Smooth muscle cell of the brain vasculature (primary cell): ENCODE measurements around the gene SAE1.
"Not testable (repeated sequence)": the region's sequence is repeated elsewhere in the genome, so short reads cannot be mapped to it uniquely, and the experiment has no call there.

Source experiments
- DNase-seq: peaks from one replicate; pipeline ENCODE4 v3.0.0-alpha.2; 2012; ENCODE audit warnings: low read depth, low spot score

Gene SAE1

DNA sequence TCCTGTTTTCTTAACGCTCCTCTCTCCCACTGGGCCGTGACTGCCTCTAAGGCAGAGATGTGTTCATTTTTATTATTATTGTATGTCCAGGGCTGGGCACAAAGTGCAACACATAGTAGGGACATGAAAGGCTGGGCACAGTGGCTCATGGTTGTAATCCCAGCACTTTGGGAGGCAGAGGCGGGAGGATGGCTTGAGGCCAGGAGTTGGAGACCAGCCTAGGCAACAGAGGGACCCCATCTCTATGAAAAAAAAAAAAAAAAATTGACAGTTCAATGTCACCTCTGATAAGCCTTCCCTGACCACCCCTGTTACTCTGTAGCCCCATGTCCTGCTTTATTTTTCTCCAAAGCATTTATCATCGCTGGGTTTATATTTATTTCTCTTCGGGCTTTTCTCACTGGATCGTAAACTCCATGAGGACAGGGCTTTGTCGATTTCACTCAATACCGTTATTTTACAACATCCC, 481 bp upstream of the SAE1 start:
- no peak for DNase-seq

GRCh38 chr19:47132194-47132852, 1.7 kb downstream of the SAE1 start:
- DNase-seq: no peak

DNA sequence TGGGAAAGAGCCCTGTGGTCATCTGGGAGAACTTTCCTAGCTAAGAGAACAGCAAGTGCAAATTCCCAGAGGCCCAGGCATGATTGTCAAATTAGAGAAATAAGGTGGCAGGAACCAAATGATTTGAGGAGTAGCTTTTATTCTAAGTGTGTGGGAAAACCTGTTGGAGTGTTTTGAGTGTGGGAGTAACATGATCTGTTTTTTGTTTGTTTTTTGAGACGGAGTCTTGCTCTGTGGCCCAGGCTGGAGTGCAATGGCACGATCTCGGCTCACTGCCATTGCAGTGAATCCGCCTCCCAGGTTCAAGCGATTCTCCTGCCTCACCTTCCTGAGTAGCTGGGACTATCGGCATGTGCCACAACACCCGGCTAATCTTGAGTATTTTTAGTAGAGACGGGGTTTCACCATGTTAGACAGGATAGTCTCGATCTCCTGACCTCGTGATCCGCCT, 2.4 kb downstream of the SAE1 start:
- DNase-seq: no peak

DNA sequence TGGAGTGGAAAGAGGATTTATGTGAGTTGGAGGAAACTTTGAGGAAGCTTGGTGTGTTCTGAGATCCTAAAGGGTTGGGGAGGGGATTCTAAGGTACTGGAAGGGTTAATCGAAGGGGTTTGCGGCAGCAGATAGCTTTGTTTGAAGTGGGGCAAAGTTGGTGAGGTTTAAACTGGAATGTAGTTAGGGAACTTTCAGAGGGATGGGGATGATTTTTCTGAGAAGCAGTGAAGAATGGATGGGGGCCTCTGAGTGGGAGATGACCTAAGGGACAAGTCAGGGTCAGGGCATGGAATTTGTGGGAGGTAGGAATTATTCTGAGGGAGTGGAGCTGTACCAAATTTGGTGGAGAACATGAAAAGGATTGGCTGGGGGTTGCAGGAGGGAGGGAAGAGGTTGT, 3.9 kb downstream of the SAE1 start:
- no peak for DNase-seq

DNA sequence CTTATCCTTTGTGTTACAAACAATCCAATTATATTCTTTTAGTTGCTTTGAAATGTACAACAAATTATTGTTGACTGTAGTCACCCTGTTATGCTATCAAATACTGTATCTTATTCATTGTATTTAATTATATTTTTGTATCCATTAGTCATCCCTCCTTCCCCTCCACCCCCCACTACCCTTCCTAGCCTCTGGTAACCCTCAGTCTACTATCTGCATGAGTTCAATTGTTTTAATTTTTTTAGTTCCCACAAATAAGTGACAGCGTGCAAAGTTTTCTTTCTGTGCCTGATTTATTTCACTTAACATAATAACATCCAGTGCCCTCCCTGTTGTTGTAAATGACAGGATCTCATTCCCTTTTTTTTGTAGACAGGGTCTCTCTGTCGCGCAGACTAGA, 4.5 kb downstream of the SAE1 start:
- no peak for DNase-seq

GRCh38 chr19:47141252-47141651, 10.6 kb downstream of the SAE1 start:
- DNase-seq: not testable (repeated sequence)

DNA sequence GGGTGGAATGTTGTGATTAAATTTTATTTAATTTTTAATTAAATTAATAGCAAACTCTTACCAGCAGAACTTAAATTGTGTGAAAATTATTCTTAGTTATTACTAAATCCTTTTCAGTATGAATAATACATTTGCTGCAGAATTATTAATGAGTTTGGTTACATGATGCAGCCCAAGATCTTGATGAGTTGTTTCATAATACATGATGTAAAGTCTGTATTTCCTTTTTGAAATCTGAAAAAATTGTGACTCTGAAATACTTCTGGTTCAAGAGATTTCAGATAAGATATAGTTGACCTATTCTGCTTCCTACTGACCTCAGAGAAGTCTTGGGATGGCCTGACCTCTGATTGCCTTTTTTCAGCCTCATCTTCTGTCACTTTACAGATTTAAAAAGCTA, 11.1 kb downstream of the SAE1 start:
- DNase-seq: no peak

- DNase-seq: no peak
Observed at GRCh38 chr19:47142779-47143178, 12.1 kb downstream of the SAE1 start.

DNA sequence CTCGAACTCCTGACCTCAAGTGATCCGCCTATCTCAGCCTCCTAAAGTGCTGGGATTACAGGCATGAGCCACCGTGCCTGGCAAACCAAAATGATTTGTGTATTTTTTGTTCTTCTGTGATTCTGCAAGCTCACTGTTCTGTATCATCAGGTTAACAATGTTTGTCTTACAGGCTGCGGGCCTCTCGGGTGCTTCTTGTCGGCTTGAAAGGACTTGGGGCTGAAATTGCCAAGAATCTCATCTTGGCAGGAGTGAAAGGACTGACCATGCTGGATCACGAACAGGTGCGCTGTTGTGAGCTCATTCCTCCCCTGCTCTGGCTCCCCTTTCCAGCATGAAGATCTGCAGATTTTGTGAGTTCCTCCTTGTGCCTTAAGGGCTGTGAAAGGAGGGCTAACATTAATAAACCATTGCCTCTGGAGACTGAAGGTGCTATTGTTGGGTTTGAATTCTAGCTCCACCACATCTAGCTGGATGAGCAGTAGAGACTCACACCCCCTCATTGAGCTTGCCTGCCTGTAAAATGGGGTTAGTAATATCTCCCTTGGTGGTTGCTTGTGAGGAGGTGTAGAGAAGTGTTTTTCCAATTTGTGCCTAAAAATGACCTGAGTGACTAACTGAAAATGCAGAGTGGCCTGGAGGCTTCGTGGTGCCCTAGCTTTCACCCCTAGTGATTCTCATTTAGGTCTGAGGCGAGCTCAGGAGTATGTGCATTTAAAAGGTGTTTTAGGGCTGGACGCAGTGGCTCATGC, 12.9 kb downstream of the SAE1 start:
- DNase-seq: no peak

- no peak for DNase-seq
Observed at GRCh38 chr19:47144630-47145029, 14.0 kb downstream of the SAE1 start.

- no peak for DNase-seq
Observed at GRCh38 chr19:47145639-47146486, 15.2 kb downstream of the SAE1 start.

- DNase-seq: no peak
Observed at GRCh38 chr19:47146920-47147319, 16.3 kb downstream of the SAE1 start.

DNA sequence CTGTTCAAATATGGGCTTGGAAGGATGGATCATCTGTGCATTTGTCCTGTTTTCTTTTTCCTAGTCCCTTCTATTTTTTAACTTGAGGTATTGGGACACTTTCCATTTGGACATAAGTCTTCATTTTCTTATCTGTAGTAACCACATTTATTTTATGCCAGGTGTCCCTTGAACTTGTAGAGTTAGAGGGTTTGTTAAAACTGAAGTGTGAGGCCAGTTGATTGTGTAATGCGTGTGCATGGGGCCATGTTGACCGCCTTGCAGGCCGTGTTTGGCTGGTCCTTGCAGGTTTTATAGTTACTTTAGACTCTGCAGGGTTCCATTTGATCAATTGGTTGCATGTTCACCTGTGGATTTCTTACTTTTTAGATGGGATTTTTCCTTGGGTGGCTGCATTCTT, 21.0 kb downstream of the SAE1 start:
- no peak for DNase-seq

- no peak for DNase-seq
Observed at GRCh38 chr19:47152205-47152604, 21.6 kb downstream of the SAE1 start.

GRCh38 chr19:47152632-47153031, 22.0 kb downstream of the SAE1 start:
- DNase-seq: no peak

DNA sequence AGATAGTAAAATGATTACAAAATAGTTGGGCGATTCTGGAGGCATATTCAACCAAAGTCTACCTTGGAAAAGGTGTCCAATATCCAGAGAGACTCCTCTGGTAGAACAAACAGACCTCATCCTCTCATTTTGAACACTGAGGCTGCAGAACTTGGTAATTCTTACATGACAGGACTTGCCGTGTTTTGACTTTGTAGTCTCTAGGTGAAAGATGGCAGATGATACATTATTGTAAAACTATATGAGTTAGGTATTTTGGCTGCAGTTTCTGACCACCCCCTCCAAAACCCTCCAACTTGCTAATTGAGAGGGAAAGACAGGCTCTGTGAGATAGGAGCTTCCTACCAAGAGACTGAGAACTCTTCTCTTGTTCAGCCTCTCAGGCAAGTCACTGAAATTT, 22.6 kb downstream of the SAE1 start:
- DNase-seq: no peak

- no peak for DNase-seq
Observed at GRCh38 chr19:47155148-47155547, 24.5 kb downstream of the SAE1 start.

- DNase-seq: no peak
Observed at GRCh38 chr19:47156861-47157430, 26.3 kb downstream of the SAE1 start.

- DNase-seq: no peak
Observed at GRCh38 chr19:47157431-47158321, 27.0 kb downstream of the SAE1 start.

DNA sequence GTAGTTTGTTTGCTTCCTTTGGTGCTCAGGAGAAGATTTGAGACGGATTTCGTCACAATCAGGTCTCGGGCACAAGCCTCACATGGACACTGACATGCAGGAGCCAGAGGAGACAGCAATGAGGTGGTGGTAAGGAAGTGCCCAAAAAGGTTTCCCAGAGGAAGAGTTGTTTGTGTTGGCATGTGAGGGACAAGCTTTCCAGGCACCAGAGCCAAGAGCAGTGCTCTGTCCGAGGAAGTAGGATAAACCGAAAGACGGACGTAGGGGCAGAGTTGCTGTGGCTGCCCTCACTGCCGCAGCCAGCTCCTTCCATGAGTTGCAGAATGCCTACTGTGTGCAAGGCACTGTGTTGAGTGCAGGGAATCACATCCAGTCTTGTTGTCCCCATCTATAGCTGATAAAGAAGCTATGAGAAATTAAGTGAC, 27.7 kb downstream of the SAE1 start:
- no peak for DNase-seq
